HPDE6-E6E7 (cell line): ENCODE results near the gene HEBP2.
"Not testable (repeated sequence)": the region's sequence is repeated elsewhere in the genome, so short reads cannot be mapped to it uniquely, and the experiment has no call there.

ENCODE experiments used
- DNase-seq: peaks from one replicate; pipeline ENCODE4 v3.0.0; 2011; ENCODE audit warnings: missing footprints; ENCODE audit errors: extremely low spot score

Gene HEBP2

DNA sequence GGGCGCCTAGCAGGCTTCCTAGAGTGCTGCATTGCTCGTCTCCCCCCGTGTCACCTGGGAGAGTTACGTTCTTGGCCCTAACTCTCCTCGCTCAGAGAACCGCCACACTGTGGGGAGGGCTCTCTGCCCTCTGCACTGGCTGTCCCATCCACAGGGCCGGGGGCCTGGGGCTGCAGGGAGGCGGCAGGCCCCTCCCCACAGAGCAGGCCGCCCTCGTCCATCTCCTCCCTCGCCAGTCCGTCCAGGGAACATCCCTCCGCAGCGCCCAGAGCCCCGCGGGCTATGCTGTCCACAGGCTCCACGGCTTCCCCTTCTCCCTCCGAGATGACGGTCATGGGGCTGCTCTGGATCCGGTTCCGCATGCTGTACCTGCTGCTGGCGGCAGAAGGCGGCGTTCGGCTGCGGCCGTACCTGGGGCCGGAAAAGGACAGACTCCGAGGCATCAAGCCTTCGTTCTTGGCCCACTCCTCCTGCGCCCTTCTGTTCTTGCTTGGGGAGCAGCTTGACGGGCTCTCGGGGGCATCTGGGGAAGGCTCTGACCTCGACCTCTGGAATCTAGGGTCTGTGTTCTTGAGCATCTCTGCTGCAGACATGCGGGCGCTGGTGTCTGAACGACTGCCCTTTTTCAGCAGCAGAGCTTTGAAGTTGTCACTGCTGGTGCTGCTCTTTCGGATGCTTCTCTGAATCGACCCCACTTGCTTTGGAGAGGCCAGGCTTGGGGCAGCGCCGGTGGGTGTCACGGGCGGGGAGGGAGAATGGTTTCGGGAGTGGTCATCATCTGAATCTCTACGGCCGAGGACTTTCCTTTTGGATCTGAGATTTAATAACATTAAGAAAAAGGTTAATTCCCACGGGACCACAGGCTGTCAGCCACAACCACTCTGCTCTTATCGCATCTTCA, 20.2 kb downstream of the HEBP2 start:
- no peak for DNase-seq

- DNase-seq, result not testable (repeated sequence)
Observed at GRCh38 chr6:138425256-138425655, 21.2 kb downstream of the HEBP2 start.

DNA sequence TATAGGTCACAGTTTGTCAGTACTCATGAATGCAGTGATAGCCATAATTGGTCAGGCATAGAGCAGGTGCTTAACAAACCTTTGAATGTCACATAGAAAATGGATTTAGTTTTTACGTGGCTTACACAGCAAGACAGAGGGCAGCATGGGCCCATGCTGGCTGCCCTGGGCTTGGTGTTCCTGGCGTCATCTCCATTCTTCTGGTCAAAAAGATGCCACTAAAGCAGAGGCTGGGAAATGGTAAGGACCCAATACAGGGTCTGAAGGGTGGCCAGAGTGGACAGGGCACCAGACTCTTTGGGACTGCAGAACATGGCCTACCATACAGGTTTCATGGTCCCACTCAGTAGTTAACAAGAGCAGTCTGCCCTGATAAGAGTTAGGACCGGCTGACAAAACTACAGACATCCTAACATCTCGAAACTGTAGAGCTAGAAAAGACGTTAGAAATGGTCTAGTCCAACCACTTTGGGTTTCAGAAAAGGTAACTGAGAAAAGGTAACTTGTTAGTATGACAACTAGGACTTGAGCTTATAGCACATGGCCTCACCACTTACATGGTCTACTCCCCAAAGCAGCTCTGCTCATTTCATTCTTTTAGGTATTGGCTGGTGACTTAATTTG, 22.6 kb downstream of the HEBP2 start:
- DNase-seq, result no peak

- DNase-seq, result no peak
Observed at GRCh38 chr6:138427701-138428100, 23.7 kb downstream of the HEBP2 start.

DNA sequence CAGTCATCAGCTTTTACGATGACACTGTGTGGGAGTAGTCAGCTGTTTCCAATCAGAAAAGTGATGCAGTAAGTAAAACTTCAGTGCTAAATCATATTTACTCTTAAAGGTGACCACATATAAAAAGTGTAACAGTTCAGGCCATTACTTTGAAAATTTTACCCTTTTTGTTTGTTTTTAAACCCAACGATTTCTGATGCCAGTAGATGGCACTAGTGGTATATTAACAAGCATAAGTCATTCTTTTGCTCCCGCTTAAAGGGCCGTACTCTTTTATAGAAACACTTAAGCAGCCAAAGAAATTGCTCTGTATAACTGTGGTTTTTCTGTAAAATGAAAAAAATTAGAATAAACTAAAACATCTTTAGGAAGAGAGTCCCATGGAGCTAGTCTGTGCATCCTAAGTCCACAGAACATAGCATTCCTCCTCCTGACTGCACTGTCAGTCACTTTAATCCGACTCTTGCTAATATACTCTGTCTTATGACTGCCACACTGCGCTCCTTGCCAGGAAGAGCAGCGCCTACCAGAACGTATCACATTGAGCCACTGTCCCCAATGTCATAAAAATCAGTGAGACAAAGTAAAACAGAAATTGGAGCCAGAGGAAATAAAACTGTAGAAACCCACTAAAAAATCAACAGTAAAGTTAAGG, 25.0 kb downstream of the HEBP2 start:
- DNase-seq, result no peak

- DNase-seq, result no peak
Observed at GRCh38 chr6:138429761-138430160, 25.7 kb downstream of the HEBP2 start.

DNA sequence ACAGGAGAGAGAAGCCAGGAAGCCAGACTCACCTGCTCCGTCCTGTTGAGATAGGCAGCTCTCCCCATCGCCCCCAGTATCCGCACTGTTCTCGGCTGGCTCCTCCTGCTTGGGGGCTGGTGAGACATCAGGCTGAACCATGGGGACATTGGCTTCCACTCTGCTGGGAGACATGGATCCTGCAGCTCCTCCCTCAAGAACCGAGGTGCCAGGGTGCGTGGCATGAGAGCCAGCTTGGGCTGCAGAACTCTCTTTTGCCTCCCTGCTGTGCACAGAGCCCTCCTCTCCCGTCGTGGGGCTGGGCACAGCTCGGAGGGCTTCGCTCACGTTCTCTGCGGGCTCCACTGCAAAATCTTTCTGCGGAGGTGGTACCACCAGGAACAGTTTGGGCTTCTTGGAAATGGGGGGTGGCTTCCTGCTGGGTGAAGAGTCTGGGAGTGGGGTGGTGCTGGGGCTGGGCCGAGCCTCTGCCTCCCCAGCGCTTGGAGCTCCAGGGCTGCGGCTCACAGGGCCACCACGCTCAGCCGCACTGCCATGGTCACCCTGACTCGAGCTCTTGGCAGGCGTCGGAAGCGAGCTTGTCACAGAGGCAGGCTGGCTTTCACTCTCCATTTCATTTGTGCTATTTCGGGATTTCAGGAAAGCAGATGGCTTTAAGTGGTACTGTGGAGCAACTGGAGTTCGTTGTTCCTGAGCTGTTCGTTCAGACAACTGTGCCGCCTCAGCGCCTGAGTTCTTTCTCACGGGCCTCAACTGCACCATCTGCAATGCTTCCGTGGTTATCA, 26.5 kb downstream of the HEBP2 start:
- no peak for DNase-seq

- DNase-seq, result no peak
Observed at GRCh38 chr6:138431256-138432062, 27.4 kb downstream of the HEBP2 start.

DNA sequence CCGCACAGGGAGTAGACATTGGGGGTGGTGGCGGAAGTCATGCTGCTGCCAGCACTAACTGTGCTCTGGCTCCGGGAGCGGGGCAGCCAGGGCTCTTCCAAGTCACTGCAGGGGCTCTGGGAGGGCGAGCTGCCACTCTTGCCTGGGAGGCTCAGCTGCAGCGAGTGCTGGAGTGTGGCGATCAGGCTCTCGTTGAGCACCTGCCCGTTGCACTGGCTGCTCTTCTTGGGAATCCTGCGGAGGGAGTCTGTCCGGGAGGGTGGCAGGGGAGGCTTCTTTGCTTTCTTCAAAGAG, 28.0 kb downstream of the HEBP2 start:
- no peak for DNase-seq

DNA sequence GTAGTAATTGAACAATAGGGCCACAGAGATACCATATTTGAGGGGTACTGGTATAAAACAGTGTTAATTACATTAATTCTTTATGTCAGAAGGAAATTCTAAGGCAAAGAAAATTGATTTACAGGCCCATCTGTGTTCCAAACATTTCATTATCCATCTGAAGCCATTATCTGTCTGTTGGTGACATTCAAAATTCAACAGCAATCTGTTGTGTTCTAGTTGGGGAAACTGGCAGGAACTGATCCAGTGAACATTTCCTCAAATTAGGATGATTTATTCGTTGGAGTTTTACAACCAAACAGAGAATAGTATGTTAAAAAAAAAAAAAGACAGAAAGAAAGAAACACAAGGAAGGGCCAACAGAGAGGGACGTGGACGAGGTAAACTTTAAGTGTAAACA, 30.1 kb downstream of the HEBP2 start:
- DNase-seq, result no peak

GRCh38 chr6:138434925-138435324, 30.9 kb downstream of the HEBP2 start:
- no peak for DNase-seq

DNA sequence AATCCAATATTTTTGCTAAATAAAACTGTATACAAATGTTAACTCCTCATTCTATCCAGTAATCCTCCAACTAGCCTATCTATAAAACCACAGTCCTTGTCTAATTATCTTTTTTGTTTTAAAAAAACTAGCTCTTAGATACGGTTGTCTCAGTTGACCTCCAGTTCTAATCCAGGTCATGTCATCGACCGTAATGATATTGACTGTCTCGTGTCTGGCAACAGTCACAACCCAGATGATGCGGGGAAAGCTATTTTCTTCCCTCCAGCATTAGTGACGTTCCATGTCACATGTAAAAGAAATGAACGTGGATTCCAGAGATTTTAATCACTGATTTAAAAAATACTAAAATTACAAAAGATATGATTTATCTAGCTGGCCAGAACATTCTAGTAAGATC, 35.5 kb downstream of the HEBP2 start:
- DNase-seq, result no peak

DNA sequence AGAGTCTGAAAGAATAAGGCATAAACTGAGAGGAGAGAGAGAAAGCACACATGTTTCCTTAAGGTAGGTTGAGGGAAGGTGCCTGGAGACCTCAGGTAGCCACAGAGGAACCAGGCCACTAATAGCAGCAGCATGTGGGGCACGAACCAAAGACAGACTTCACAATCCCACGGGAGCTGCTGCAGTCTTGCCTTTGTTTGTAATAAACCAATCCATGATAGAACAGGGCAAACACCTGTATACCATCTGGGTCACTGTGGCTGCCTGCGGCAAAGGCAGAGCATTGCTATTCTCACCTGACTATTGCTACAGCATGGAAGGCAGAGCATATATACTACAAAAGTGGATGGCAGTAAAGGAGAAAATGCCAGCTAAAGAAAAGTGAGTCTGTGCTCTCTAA, 36.3 kb downstream of the HEBP2 start:
- DNase-seq, result no peak

- no peak for DNase-seq
Observed at GRCh38 chr6:138440758-138441357, 36.8 kb downstream of the HEBP2 start.

DNA sequence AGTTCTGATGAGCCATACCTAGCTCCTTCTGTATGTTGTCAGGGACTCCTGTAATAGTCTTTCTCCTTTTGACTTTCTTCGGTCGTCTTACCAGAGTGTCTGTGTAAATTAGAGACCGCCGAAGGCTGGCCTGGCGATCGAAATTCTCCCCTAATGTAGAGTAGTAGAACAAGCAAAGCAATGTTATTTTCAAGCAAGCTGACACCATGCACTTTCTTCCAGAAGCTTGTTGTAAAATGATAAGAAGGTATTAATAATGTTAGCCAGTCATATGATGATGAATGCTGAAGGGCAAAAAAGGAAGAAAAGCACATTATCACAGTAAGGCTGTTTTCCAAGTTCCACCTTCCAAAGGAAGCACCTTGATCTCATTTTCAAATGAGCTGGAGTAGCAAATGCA, 37.9 kb downstream of the HEBP2 start:
- DNase-seq, result no peak

DNA sequence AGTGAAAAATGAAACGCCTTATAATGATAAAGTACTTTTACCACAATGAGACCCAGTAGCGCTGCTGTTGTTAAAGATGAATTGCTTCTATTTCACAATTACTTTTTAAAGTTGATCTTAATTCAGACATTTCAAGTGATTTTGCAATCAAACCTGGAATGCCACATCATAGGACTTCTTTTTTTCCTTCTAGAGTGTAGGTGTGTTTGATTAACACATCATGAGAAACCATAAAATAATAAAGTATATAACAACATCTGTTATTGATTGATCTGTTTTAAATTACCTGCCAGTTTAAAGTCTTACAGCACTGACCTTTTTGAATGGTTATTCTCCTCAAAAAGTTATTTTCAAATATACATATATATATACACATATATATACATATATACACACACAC, 38.6 kb downstream of the HEBP2 start:
- DNase-seq, result no peak

GRCh38 chr6:138443979-138444378, 40.0 kb downstream of the HEBP2 start:
- DNase-seq, result no peak

DNA sequence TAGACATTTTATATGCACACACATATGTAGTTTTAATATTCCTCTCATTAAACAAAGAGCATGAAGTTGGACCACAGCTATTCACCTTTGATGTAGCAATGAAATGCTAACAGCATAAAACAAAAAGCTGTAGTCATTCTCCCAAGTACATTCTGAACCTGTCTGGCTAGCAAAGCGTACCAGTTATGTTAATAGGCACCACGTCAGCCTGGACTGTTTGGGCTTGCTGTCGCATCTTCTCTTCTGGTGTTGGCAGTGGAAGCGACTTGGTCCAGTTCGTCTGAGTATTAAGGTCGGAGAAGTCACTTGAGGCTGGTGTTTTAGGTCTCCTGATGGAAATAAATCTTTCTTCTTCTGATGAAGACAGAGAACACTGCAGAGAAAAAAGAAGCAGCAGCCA, 42.8 kb downstream of the HEBP2 start:
- DNase-seq, result no peak

DNA sequence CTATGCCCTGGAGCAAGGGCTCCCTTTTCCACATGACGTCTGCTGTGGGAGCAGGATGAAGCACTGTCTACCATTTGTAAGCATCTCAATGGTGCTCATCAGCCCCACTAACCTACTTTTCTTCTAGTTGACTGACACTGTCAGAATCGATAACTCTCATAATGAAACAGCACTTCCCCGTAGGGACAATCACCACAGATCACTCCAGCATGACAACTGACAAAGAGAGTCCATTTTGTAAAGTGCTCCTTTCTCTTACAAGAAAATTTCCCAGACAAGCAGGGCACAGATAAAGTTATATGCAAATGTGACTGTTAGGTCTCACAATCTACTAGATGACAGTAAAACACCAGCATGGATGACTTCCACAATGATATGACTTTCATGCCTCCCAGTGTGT, 46.4 kb downstream of the HEBP2 start:
- no peak for DNase-seq

DNA sequence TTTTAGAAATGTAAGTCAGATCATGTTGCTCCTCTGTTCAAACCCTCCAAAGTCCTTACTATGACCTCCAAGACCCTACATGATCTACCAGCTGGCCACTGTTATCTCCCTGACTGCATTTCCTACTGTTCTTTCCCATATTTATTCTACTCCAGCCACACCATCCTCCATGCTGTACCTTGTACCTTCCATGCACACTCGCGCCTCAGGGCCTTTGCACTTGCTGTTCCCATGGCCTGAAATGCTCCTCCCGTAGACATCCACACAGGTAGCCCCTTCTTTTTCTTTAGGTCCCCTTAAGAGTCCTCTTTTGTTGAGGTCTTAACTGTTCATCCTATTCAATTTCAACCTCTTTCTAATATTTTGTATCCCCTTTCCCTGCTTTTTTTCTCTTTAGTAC, 47.0 kb downstream of the HEBP2 start:
- no peak for DNase-seq
